Measurements from ENCODE around the gene ARHGAP18. TPM values are rescaled to one million over a fixed set of nuclear protein-coding genes. Genes with fewer than 3 reads are reported as not detected.

Gene ARHGAP18
- polyA plus RNA-seq, 1 donor = 18.1 TPM

- no peak for DNase-seq
These were observed 68.6 kb downstream of the ARHGAP18 start for GRCh38 chr6:129641344-129641743.

DNA sequence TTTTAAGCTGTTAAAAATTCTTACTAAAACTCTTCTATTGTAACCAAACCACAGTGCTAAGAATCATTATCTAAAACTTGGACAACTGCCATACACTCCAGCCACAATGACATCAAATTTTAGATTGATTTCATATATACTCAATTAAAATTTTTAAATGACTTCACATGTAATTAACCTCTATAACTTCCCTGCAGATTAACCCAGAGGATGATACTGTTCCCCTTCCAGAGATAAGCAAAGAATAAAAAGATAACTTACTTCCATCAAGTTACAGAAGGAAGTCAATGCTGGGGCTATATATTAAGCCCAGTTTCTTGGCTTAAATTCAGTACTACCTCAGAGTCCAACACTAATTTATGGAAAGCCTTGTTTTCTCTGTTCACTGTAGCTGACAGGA, 71.3 kb downstream of the ARHGAP18 start:
- DNase-seq = no peak

DNA sequence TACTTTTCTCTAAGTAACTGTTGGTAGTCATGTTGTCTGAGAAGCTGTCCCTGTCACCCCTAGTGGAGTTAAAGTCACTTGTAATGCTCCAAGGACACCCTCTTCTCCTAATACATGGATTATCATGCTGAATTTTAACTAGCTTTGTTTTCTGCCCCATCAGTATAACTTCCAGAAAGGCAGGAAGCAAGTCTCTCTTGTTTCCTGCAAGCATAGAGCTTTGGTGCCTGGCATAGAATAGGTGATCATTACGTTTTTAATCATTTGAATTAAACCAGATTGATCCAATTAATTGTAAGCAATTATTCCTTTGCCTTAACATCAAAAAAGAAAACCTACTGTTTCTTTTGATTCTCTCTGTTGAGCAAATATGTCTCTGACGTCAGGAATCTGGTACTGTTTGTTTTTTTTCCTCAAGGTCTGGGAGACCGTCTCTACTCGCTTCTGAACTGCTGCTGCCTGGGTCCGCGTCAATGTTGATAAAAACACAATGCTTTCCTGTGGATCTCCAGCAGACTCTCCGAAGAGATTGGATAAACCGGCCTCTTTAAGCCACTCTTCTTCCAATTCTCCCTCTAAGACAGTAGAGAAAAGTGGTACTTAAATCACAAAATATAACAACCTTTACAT, 71.8 kb downstream of the ARHGAP18 start:
- DNase-seq = no peak

GRCh38 chr6:129637340-129638054, 72.5 kb downstream of the ARHGAP18 start:
- DNase-seq = no peak

GRCh38 chr6:129635396-129636130, 74.4 kb downstream of the ARHGAP18 start:
- peak; percentile 86 for DNase-seq

GRCh38 chr6:129634411-129635230, 75.4 kb downstream of the ARHGAP18 start:
- no peak for DNase-seq

DNA sequence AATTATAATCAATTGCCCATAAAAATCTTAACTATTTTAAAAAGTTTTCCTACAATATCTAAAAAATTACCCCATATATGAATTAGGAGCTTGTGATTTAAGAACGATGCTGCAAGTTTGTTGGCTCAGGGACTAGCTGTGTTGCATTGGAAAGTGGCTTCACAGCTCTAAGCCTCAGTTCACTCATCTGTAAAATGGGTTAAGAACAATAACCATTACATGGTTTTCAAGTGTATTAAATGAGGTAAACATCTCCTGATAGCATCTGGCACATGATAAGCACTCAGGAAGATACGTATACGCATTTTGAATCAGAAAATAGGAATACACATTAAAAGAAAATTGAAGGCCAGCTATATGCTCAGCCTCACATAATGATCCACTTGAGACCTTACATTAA, 76.4 kb downstream of the ARHGAP18 start:
- no peak for DNase-seq

- DNase-seq = no peak
These were observed 77.8 kb downstream of the ARHGAP18 start for GRCh38 chr6:129632172-129632613.

- DNase-seq = no peak
These were observed 78.9 kb downstream of the ARHGAP18 start for GRCh38 chr6:129631070-129631469.

GRCh38 chr6:129630596-129630995, 79.4 kb downstream of the ARHGAP18 start:
- DNase-seq = no peak

DNA sequence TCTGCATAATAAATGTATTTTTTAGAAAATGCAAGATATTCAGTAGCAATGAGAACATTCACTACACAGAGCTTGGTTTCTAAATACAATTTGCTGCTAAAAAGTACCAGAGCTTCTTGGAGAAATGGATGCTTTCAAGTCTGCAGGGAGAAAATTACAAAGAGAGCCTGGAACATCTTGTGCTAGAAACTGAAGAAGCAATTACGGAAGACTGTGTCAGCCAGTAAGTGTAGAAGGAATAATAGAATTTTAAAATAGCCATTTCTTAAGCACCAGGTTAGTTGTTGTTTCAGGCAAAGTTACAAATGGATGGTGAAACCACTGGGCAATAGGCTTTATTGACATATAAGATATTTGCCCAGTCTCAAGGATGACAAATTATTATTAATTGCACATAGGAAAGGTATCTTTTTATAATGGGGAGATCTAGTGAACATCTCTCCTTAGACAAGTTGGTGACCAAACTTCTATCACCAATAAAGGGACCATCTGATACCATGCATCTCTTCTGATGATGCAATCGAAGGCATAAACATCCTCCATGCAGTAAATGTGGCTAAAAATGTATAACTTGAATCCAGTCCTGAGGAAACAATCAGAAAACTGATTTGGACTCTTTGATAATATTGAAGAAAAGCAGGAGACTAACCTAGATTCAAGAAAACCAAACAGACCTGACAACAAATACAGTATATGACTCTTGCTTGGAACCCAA, 81.7 kb downstream of the ARHGAP18 start:
- no peak for DNase-seq

DNA sequence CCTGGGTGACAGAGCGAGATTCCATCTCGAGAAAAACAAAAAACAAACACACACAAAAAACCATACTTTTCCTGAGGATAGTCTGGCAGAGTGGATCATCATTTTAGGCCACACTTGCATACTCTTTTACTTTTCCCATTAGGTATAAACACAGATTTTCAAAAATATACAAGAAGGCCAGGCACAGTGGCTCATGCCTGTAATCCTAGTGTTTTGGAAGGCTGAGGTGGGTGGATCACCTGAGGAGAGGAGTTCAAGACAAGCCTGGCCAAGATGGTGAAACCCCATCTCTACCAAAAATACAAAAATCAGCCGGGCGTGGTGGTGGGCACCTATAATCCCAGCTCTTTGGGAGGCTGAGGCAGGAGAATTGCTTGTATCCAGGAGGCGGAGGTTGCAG, 85.5 kb downstream of the ARHGAP18 start:
- no peak for DNase-seq

GRCh38 chr6:129623008-129623732, 86.8 kb downstream of the ARHGAP18 start:
- DNase-seq = no peak

- DNase-seq = no peak
These were observed 88.7 kb downstream of the ARHGAP18 start for GRCh38 chr6:129621252-129621651.

GRCh38 chr6:129620234-129620610, 89.8 kb downstream of the ARHGAP18 start:
- DNase-seq = no peak

GRCh38 chr6:129619579-129620233, 90.3 kb downstream of the ARHGAP18 start:
- DNase-seq = no peak

DNA sequence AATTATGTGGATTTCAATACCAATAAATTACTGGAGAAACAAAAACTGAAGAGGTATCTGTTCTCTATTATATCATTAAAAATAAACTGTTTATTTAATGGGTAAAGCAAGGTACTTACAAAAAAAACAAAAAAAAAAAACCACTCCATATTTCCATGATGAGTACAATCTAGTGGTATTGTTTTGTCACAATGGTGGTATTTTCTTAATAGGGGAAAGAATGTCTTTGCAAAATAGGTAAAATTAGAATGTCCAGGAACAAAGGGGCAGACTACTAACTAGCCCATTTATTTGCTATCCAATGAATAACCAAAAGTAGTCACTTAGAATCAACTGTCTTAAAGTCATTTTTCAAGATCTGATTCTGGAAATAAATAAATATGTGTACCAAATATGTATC, 92.0 kb downstream of the ARHGAP18 start:
- DNase-seq = no peak

DNA sequence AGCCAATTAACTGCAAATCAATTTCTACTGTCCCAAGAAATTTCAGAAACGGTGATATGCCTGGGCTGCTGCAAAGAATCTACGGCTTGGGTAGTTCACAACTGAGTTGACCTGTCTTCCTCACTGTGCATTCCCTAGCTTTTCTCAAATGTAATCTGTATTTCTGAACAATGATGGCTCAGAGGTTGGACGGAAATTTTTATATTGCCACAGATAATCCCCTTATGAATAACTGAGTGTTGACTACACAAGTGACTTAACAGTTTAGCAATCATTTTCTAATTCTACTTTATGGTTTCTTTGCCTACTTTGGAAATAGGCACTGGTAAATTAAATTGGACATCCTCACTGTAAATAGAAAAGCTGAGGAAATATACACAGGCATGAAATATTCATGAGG, 94.5 kb downstream of the ARHGAP18 start:
- DNase-seq = no peak

DNA sequence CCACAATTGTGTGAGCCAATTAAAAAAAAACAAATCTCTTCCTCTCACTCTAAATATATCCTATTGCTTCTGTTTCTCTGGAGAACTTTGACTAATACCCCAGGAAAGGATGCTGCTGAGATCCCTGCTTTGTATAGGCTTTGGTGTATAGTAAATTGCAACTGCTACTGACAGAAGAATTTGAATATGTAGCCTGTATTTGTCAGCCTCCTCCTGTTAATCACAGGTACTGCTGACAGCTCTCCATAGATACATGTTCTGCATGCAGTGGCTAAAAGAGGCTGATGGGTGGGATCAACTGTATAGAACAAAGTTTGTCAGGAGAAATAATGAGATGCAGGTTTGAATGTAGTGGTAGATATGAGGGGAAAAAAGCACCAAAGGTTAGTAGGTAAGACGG, 95.0 kb downstream of the ARHGAP18 start:
- no peak for DNase-seq

- no peak for DNase-seq
These were observed 95.5 kb downstream of the ARHGAP18 start for GRCh38 chr6:129614464-129614863.

- no peak for DNase-seq
These were observed 97.5 kb downstream of the ARHGAP18 start for GRCh38 chr6:129612440-129612839.
